GM18508 (cell line): Measurements from ENCODE around the gene SLC38A9.
"Not testable (repeated sequence)": the region's sequence is repeated elsewhere in the genome, so short reads cannot be mapped to it uniquely, and the experiment has no call there.

Experiments
- ATAC-seq: cut with Tn5 transposase; IDR thresholded peaks from one replicate; pipeline ENCODE4 v1.9.1; 2021; ENCODE audit warnings: moderate number of reproducible peaks; ENCODE audit not compliant: insufficient read depth, unreplicated experiment

SLC38A9 gene

DNA sequence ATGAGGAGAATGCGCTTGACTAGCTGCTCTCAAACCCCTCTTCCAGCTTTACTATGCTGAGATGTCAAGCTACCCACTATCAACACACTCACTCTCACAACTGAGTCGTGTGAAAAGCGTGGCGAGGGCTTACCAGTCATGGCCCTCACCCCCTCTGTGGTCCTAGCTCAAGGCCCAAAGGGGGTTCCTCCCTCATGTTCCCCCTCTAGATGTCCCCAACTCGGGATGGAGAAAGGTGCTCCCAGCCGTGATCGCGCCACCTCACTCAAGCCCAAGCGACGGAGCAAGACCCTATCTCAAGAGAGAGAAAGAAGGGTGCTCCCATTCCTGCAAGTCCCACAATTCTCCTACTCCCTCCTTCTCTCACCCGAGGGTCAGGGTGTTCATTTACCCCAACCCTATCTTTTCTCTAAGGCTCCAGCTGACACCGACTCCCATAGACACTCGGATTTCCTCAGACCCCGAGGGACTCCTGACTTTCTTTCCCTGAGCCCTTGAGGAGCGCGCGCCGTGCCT is 559 bp downstream of the SLC38A9 start:
- ATAC-seq, result no peak

DNA sequence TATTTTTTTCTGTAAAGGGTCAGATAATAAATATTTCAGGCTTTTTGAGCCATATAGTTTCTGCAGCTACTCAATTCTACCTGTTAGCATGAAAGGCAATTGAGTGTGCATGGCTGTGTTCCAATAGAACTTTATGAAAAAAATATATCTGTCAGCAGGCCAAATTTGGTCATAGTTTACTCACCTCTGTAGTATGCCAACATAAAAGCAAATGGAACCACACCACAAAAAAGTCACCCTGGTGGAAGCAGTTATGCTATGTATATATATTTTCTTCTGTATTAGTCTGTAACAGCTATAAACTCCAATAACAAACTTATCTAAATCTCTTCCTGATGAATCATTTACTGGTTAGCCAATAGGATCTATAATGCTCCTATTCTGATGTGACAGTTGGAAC is 3.4 kb downstream of the SLC38A9 start:
- no peak for ATAC-seq

DNA sequence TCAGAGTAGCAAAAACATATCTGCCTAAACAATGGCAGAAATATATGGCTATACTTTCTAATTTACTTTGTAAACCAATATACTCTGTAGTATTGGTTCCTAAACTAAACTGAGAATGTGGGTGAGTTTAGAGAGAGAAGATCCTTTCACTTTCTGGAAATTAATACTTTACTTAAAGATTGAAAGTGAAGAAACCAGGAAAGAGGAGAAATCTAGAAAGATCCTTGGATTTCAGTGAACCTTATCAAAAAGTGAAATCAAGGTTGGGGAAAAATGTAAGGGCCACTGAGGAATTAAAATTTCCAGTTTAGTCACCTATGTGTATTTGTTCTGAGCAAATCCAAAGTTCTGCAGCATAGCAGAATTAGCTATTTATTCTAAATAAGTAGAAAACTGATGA is 5.9 kb downstream of the SLC38A9 start:
- no peak for ATAC-seq

DNA sequence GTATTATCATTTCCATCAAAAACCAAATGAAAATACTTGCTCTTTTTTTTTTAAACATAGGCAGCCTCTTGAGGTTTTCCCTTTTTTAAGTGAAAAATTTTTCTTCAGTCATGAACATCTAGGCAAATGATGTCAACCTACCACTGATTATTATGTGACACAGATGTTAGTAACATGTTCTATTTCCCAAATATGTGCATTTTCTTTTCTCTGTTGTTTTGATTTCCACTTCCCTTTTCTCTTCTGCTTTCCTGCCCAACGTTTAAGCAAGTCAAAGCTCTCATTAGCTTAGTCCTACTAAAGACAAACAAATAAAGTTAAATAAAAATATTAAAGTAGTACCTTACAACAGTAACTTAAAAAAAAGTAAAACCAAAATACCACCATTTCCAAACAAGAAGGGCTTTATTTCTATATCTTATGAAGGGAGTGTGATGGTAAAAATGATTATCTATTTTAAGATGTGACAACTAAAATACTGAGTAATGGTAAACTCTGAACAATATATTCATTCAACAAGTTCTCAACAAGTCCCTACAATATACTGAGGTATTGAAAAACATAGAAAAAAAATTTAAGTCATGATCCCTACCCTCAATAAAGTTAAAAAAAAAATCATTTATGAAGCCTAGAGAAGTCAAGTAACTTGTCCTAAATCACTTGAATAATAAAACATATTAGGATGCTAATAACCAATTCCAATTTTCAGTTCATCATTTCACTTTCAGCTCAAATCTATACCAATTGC is 9.4 kb downstream of the SLC38A9 start:
- ATAC-seq, result no peak

DNA sequence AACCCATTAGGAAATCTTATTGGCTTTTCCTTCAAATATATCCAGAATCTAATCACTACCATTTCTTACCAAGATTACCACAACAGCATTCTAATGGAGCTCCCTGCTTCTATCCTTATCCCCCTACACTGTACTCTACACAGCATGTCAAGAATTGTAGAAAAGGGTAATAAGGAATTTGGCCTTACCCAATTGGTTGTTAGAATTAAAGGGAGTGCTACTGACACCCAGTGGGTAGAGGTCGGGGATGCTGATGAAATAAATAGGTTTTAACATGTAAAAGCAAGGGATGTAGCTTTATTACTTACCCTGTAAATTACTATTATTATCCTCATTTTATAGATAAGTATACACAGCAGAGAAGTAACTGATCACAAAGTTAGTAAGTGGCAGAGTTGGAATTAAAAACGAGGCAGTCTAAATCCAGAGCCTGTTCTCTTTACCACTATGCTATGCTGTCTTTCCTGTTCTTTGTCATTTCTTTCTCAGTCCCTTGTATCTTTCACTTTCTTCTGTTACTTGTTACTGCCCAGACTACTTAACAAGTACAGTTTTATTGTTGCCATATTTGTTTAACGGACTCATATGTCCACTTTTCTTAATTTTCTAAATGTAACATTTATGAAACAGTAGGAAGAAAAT is 10.5 kb downstream of the SLC38A9 start:
- ATAC-seq, result no peak

DNA sequence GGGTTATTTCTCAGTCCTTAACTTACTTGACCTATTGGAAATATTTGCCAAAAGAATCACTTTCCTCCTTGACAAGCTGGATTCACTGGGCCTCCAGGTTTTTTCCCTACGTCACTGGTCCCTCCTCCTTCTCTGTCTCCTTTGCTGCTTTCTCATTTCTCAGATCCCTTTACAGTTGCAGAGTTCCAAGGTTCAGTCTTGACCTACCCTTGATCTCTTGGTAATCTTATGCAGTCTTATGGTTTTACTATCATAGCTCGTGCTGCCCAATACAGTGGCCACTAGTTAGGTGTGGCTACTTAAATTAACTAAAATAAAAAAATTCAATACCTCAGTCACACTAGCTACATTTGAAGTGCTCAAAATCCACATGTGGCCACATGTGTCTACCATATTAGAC is 11.4 kb downstream of the SLC38A9 start:
- no peak for ATAC-seq

DNA sequence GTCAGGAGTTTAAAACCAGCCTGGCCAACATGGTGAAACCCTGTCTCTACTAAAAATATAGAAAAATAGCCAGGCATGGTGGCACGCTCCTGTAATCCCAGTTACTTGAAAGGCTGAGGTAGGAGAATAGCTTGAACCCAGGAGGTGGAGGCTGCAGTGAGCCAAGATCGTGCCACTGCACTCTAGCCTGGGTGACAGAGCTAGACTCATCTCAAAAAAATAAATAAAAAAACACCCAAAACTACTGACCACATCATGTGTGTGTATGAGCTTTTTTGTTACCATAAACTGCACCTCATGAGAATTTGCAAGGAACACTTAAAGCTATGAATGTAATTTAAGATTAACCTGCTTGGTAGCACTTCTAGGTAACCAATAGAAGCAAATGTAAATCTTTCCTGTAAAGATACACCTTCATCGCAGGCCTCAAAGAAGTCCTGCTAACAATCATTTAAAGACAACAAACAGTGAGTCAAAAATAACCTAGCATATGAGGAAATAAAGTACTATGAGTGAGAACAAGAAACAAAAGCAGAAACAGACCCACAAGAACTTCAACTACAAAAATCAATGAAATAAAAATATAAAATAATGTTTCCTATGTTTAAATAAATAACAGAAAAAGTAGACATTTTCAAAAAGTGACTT is 13.0 kb downstream of the SLC38A9 start:
- no peak for ATAC-seq

DNA sequence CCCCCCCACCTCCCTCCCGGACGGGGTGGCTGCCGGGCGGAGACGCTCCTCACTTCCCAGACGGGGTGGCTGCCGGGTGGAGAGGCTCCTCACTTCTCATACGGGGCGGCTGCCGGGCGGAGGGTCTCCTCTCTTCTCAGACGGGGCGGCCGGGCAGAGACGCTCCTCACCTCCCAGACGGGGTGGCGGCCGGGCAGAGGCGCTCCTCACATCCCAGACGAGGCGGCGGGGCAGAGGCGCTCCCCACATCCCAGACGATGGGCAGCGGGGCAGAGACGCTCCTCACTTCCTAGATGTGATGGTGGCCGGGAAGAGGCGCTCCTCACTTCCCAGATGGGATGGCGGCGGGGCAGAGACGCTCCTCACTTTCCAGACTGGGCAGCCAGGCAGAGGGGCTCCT is 15.4 kb downstream of the SLC38A9 start:
- not testable (repeated sequence) for ATAC-seq

DNA sequence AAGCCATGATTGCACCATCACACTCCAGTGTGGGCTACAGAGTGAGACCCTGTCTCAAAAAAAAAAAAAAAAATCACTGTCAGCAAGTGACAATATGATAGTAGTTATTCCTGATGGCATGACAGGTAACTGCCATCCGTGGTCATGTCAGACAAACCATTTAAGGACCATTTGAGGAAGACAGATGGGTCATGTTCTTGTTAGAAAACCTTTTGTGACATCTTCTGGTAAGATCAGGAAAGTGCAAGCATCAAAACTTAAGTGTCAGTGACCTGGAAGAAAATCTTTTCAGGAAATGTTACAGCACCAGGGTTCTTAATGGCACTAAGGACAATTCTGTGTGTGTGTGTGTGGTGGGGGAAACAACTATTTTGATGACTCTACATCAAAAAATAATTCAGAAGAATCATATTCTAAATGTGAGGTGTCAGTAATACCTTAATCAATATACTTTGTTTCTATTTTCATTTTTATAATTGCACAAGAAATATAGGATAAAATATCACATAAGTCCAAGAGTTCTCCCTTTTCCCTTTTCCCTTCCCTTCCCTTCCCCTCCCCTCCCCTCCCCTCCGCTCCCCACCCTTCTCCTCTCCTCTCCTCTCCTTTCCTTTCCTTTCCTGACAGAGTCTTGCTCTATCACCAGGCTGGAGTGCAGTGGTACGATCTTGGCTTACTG is 17.8 kb downstream of the SLC38A9 start:
- ATAC-seq, result no peak

DNA sequence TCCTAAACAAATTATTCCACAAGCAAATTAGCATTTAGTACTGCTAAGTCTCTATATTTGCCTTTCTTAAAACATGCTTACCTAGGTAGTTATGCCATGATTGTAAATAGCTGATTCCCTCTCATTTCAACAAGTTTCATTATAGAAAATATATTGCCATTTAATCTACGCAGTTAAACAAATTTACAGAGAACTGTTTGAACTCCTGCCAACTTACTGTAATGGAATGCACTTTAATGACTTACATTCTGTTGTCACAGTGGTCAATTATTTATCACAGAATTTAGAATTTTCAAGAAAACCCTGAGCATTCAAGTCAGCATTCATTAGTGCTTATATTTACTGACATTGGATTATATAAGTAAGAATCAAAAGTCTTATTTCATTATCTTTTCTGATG is 19.6 kb downstream of the SLC38A9 start:
- ATAC-seq, result no peak

DNA sequence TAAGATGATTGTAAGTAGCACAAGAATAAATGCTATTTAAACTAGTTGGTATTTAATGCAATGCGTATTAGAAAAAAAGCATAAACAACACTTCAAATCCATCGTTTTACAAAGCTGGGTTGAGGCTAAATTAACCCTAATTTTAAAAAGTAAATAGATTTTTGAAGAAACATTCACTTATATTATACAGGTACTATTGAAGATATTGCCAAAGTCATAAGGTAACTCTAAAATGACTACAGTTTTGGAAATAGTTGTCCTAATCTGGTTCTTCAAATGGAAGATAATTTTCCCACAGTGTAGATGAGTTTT is 20.1 kb downstream of the SLC38A9 start:
- ATAC-seq, result no peak

DNA sequence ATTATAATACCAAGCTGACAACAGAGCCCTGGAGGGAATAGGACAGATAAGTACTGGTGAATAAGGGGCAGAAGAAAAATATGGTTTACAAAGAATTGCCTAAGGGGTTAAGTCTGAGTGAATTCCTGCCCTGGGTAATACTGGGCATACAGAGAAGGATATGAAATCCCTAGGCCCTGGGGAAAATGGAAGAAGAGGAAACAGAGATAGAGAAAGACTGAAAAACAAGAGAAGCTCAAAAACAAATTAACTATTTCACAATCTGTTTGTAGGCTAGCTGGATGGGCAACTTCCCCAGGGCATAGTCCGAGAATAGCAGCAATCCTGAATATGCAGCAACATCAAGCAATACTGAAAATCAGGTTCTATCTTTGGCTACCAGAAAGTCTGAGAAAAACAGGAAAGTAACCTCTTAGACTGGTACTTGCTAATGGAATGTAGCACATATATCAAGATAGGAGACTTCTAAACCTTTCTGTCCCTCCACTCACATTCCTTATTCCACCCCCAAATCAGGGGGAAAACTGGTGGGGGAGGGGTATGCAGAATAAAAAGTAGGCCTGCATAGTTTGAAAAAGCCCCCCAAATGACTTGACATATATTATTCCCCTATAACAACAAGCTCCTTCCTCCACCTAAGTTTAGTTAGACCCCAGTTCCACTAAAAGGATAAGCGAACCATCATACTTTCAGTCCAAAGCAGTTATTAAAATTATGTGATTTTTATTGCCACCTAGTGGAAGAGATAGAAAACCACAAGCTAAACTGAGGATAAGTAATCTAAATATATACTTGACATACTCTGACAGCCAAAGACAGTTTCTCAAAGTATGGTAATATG is 20.6 kb downstream of the SLC38A9 start:
- no peak for ATAC-seq

DNA sequence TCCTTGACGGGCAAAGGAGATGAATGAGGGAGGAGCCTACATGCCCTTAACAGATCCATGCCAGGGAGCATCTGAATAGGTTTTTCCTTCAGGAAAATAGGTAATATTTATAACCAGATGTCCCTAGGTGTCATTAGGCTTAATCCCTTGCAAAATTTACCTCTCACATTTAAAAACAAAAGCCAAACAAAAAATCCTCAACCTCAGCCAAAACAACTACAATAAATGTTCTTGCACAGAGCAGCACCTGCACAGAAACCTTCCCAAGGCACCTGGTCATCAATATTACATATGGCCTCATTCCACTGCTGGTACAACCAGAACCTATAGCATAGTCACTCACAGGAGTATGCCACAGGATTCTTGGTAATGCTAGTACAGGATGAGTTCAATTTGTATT is 30.1 kb downstream of the SLC38A9 start:
- no peak for ATAC-seq

DNA sequence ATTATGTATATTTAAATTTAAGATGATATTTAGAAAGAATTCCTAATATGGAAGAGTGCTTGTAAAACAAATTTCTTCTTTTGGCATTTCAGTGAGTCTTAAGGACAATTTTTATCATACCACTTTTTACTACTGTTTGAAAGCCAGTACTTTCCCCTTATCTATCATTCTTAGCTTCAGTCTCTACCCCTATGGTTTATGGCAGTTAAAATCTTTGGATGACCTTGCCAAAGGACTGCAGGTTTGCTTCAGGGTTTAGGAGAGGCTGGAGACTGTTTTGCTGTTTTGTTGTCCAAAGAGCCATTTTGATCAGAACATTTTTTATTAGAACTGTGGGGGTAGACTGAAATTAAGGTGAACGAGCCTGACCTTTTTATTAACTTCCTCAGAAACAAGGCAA is 30.8 kb downstream of the SLC38A9 start:
- ATAC-seq, result no peak

DNA sequence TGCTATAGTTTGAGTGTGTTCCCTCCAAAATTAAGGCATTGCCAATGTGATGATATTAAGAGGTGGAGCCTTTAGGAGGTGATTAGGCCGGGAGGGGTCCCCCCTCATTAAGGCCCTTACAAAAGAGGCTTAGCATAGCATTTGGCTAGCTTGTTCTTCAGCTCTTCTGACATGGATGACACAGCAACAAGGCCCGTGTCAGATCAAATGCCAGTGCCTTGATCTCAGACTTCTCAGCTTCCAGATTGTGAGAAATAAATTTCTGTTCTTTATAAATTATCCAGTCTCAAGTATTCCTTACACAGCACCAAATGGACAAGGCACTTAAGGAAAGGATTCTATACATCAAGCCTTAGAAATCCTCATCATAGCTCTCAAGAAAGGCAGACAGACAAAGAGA is 31.8 kb downstream of the SLC38A9 start:
- no peak for ATAC-seq

DNA sequence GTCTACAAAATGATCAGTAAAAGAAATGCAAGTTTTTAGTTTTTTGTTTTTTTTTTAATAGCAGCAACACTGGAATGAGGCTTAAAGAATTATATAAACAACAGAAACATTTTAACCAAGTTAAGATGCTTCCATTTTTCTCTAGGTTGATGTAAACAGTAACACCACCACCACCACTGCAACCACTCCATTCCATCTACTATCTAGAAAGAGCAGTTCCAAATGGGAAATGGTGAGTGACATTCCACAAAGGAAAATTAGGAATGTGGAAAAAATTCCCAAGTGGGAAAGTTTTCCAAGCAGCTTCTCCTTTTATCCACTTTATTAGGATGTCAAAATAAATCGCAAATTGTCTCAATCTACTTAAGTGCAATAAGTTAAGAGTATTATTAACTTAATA is 32.6 kb downstream of the SLC38A9 start:
- no peak for ATAC-seq

DNA sequence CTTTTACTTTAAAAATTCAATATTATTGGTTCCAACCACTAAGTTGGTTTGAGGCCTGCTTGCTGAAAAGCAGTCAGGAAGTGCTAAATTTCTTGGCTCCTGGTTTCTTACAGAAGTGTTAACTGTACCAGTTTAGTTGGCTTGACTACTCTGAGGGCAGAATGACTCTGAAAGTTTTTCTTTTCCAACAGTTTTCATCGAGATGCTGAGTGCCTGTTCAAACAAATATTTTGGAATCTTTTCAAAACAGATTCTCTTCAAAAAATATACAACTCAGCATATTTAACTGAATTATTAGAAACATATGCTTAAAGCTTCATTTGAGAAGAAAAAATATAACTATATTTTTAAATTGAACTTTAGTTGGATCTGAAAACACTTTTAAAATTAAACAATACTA is 37.0 kb downstream of the SLC38A9 start:
- ATAC-seq, result no peak

DNA sequence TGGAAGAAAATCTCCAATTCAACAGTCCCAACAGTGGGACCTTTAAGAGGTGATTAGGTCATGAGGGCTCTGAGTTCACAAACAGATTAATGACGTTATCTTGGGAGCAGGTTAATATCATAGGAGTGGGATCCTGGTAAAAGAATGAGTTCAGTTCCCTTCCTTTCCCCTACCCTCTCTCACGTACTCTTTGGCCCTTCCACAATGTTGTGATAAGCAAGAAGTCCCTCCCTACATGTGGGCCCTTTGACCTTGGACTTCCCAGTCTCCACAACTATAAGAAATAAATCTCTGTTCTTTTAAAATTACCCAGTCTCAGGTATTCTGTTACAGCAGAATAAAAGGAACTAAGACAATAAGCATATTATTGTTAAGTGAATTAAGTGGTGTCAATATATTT is 37.8 kb downstream of the SLC38A9 start:
- no peak for ATAC-seq

DNA sequence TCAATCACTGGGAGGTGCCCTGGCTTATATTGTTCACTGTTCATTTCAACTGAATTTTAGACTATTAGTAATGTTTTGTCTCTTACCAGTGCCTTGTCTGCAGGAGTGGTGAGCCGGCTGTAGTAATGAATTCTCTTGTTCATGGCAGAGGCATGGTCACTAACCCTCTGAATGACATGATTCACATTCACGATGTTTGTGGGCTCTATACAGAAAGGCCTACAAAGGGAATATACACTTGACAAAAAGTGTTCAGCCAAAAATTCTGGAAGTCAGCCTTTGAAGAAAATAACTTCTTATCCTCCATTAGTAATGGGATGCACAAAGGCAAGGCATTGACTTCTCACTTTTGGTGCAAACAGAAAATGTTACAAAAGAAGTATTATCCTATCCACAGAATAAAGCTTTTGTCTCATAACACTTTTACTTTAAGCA is 39.6 kb downstream of the SLC38A9 start:
- ATAC-seq, result no peak

DNA sequence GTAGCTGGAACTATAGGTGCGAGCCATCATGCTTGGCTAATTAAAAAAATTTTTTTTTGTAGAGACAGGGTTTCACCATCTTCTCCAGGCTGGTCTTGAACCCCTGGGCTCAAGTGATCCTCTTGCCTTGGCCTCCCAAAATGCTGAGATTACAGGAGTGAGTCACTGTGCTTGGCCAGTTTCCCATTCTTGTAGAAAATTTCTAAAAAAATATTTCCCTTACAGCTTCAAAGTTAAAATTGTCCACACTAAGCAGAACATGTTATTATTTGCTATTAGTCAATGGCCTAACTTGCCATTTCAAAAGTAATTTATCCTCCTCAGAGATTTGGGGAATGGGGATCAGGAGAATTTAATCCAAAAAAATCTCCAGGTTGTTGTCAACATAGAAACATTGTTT is 40.1 kb downstream of the SLC38A9 start:
- no peak for ATAC-seq
